B cell (primary cell): ENCODE data around the gene ATRNL1. TPM values are rescaled to one million over a fixed set of nuclear protein-coding genes. Genes with fewer than 3 reads are reported as not detected.

Experiments used
- ATAC-seq: fragments of 200-7000 bp; cut with Tn5 transposase; one replicate; pipeline ENCODE4 v1.10.0; 2021; ENCODE audit warnings: low read depth, mild to moderate bottlenecking, moderate number of reproducible peaks, moderate library complexity
- CTCF ChIA-PET: fragments of 350-600 bp; sonication (Branson Sonifier 250); formaldehyde crosslinking; loops from one replicate; lab custom pipeline; 2021; ENCODE audit warnings: antibody characterized with exemption, inconsistent platforms; lab: Charles Lee
- POLR2A ChIA-PET: fragments of 350-600 bp; sonication (Branson Sonifier 250); formaldehyde crosslinking; loops from one replicate; lab custom pipeline; 2021; ENCODE audit warnings: antibody characterized with exemption; lab: Charles Lee
- DNase-seq: peaks from one replicate; pipeline ENCODE4 v3.0.0; 2013
- H2AFZ ChIP-seq: 2 replicates; pipeline ENCODE4 v1.6.1; 2012; ENCODE audit warnings: mild to moderate bottlenecking, low read depth, low read length; ENCODE audit not compliant: insufficient read depth, poor library complexity, severe bottlenecking
- H3K27ac ChIP-seq, 2 donors: 1 replicate in 1 of 2; 2 replicates in 1 of 2; pipeline ENCODE4 v1.5.1; 2012 to 2013; ENCODE audit warnings: low read length in 2 of 2, mild to moderate bottlenecking in 2 of 2, moderate library complexity in 1 of 2
- H3K27me3 ChIP-seq, 4 experiments: fragments of 200-600 bp in 1 of 4; sonication (generic) in 1 of 4; replicated peaks in 1 of 4; 1 replicate in 2 of 4; 2 replicates in 2 of 4; pipeline versions ENCODE4 v1.6.1 to v1.7.0; 2013 to 2016; ENCODE audit warnings: low read length in 3 of 4, mild to moderate bottlenecking in 2 of 4, mixed read lengths in 1 of 4, moderate library complexity in 1 of 4; ENCODE audit not compliant: insufficient read depth in 4 of 4, control insufficient read depth in 3 of 4; ENCODE audit errors: control extremely low read depth in 1 of 4
- H3K36me3 ChIP-seq, 2 experiments: replicated peaks in 1 of 2; 1 replicate in 1 of 2; 2 replicates in 1 of 2; pipeline versions ENCODE4 v1.6.1 to v1.7.1; 2013; ENCODE audit warnings: low read length in 1 of 2; ENCODE audit not compliant: insufficient read depth in 2 of 2, control insufficient read depth in 1 of 2; ENCODE audit errors: control extremely low read depth in 1 of 2, extremely low read depth in 1 of 2
- H3K4me1 ChIP-seq, 2 donors: fragments of 200-600 bp in 1 of 2; sonication (generic) in 1 of 2; 1 replicate in 1 of 2; 2 replicates in 1 of 2; pipeline versions ENCODE4 v1.5.1 to v1.6.1; 2013 to 2017; ENCODE audit warnings: low read length in 2 of 2; ENCODE audit not compliant: control insufficient read depth in 2 of 2, insufficient read depth in 2 of 2
- H3K4me2 ChIP-seq: replicated peaks from 2 replicates; pipeline ENCODE3; 2012; ENCODE audit warnings: mild to moderate bottlenecking, low read depth, low read length; ENCODE audit not compliant: poor library complexity, severe bottlenecking
- H3K4me3 ChIP-seq, 5 experiments: fragments of 200-600 bp in 1 of 5; sonication (generic) in 1 of 5; 1 replicate in 3 of 5; 2 replicates in 2 of 5; pipeline versions ENCODE4 v1.5.1 to v1.7.0; 2011 to 2016; ENCODE audit warnings: low read length in 4 of 5, mild to moderate bottlenecking in 4 of 5, low read depth in 2 of 5, control low read depth in 1 of 5, moderate library complexity in 1 of 5; ENCODE audit not compliant: insufficient read depth in 1 of 5; ENCODE audit errors: control extremely low read depth in 1 of 5, extremely low read depth in 1 of 5
- H3K79me2 ChIP-seq: fragments of 200-600 bp; sonication (generic); one replicate; pipeline ENCODE4 v1.6.0; 2016; ENCODE audit warnings: low read length; ENCODE audit not compliant: control insufficient read depth, insufficient read depth
- H3K9ac ChIP-seq: fragments of 200-600 bp; sonication (generic); 2 replicates; pipeline ENCODE4 v1.6.1; 2017; ENCODE audit warnings: mild to moderate bottlenecking, low read length, moderate library complexity
- H3K9me3 ChIP-seq, 3 donors: one replicate each; pipeline versions ENCODE4 v1.6.1 to v1.7.1; 2013; ENCODE audit warnings: low read length in 2 of 3; ENCODE audit not compliant: control insufficient read depth in 2 of 3, insufficient read depth in 1 of 3; ENCODE audit errors: control extremely low read depth in 1 of 3
- H4K20me1 ChIP-seq: 2 replicates; pipeline ENCODE4 v1.6.0; 2012; ENCODE audit warnings: mild to moderate bottlenecking, low read length; ENCODE audit not compliant: insufficient read depth, control insufficient read depth, poor library complexity, severe bottlenecking
- H3K27ac Mint-ChIP-seq: one replicate; pipeline ENCODE4 v1.8.0; 2021; ENCODE audit warnings: mixed read lengths
- H3K27me3 Mint-ChIP-seq: one replicate; pipeline ENCODE4 v1.8.0; 2021; ENCODE audit warnings: mixed read lengths
- H3K4me1 Mint-ChIP-seq: one replicate; pipeline ENCODE4 v1.8.0; 2021; ENCODE audit warnings: mixed read lengths
- H3K4me3 Mint-ChIP-seq: one replicate; pipeline ENCODE4 v1.8.0; 2021; ENCODE audit warnings: mixed read lengths
- H3K9me3 Mint-ChIP-seq: one replicate; pipeline ENCODE4 v1.8.0; 2022; ENCODE audit warnings: mixed read lengths; ENCODE audit not compliant: insufficient read depth
- CTCF ChIP-seq: fragments of 200-600 bp; IDR thresholded peaks from one replicate; pipeline ENCODE4 v1.8.0; 2022; ENCODE audit warnings: antibody characterized with exemption, mild to moderate bottlenecking
- EZH2 ChIP-seq: IDR thresholded peaks from 2 replicates; pipeline ENCODE4 v1.6.1; 2012; ENCODE audit warnings: borderline replicate concordance, low read depth, mild to moderate bottlenecking, moderate library complexity, low read length; ENCODE audit not compliant: insufficient read depth, poor library complexity, severe bottlenecking
- WGBS: methylation state at CpG from one replicate; pipeline ENCODE4 v1.1.5; 2013; ENCODE audit warnings: missing lambda C conversion rate; ENCODE audit not compliant: insufficient coverage; 5-methylcytosine and 5-hydroxymethylcytosine counted together
- intact Hi-C: fragments of 100-400 bp; cut with micrococcal nuclease; formaldehyde crosslinking; loops from one replicate; pipeline ENCODE4 v1.10.0; 2022
- polyA plus RNA-seq: library from polyadenylated mRNA; depleted of rRNA; stranded (reverse); fragments of >200 nt; gene quantifications from 2 replicates; pipeline ENCODE4 v1.2.3, GENCODE V29; 2012
- total RNA-seq, 2 donors: library from RNA; stranded (reverse); fragments of 120-200 nt in 1 of 2; gene quantifications; 1 replicate in 1 of 2; 2 replicates in 1 of 2; pipeline versions ENCODE4 v1.2.3 to v1.2.4, GENCODE V29; 2013 to 2022

The ATRNL1 gene
- total and polyA plus RNA-seq, 2 donors (not counting 1 experiment from before 2014, with no cell fraction given) = 0.24 to 2.2 TPM

DNA sequence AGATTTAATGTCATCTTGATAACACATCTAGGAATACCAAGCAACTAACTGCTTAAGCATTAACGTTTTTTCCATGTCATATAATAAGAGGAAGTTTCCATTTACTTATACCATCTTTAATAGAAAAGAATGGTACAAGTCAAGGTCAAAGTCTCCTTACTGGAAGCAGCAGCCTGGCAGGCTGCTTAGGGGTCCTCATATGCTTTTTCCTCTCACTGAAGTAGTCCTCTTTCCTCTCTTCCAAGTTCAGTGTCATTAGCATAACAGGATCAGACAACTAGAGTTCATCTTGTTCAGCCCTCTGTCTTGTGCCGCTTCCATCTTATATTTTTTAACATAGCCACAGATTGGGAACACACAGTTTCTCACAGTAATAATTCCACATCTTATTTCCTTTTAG lies 774.1 kb downstream of the ATRNL1 start:
- H4K20me1 ChIP-seq = no peaks in the 10 kb centered on the region
- H3K4me1 Mint-ChIP-seq = no peaks in the 10 kb centered on the region
- H3K4me3 ChIP-seq = no peak overlapping the region
- no peaks in the 10 kb centered on the region for H3K9me3 Mint-ChIP-seq
- H3K4me1 ChIP-seq = no peaks in the 10 kb centered on the region
- intact Hi-C loops = no loop called here
- no peaks in the 10 kb centered on the region for H3K27me3 Mint-ChIP-seq
- ChIA-PET POLR2A (no interaction called here), CTCF (no interaction called here)
- H3K36me3 ChIP-seq = no peaks in the 10 kb centered on the region
- TF ChIP-seq EZH2 (no peak), CTCF (no peak)
- H3K27me3 ChIP-seq = no peaks in the 10 kb centered on the region
- WGBS = no CpG with 5 or more reads among the region's 2 CpGs
- H3K4me3 Mint-ChIP-seq = no peak overlapping the region
- DNase-seq (no peak), ATAC-seq (no peak)
- H2AFZ ChIP-seq = no peak overlapping the region
- no peak overlapping the region for H3K4me2 ChIP-seq
- H3K9ac ChIP-seq = no peak overlapping the region
- H3K27ac Mint-ChIP-seq = no peak overlapping the region
- H3K79me2 ChIP-seq = no peaks in the 10 kb centered on the region
- H3K9me3 ChIP-seq = no peaks in the 10 kb centered on the region
- no peak overlapping the region for H3K27ac ChIP-seq

DNA sequence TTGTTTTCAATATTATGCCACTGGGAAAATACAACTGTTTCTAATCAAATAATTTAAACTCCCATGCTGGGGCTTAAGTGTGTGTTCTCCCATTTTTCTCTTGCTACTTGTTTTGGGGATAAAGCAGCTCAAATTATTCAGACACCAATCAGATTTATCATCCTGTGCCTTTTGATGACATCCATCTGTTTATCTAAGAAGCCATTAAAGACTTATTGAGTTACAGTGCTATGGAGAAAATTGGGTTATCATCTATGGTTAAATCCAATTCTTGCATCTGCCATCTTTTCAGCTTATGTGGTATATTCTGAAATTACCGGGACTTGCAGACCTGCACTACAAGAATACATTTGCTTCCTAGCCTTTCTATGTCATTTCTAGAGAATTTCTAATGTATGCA lies 778.7 kb downstream of the ATRNL1 start:
- ATAC-seq = no peak
- WGBS = no CpG with 5 or more reads among the region's 1 CpG
- POLR2A ChIA-PET = no interaction called here

More for the DNA sequence above, 778.7 kb downstream of the ATRNL1 start:
- H3K27me3 ChIP-seq = no peaks in the 10 kb centered on the region
- no peak overlapping the region for H3K9ac ChIP-seq
- H4K20me1 ChIP-seq = no peaks in the 10 kb centered on the region
- no peak overlapping the region for H2AFZ ChIP-seq
- DNase-seq = no peak
- no peaks in the 10 kb centered on the region for H3K79me2 ChIP-seq
- H3K4me1 ChIP-seq = no peaks in the 10 kb centered on the region
- no peaks in the 10 kb centered on the region for H3K36me3 ChIP-seq
- no peaks in the 10 kb centered on the region for H3K27me3 Mint-ChIP-seq
- H3K27ac ChIP-seq = no peak overlapping the region
- H3K9me3 ChIP-seq = no peaks in the 10 kb centered on the region
- no peak overlapping the region for H3K4me2 ChIP-seq
- no peaks in the 10 kb centered on the region for H3K9me3 Mint-ChIP-seq
- no peak overlapping the region for H3K27ac Mint-ChIP-seq
- H3K4me3 ChIP-seq = no peak overlapping the region
- H3K4me3 Mint-ChIP-seq = no peak overlapping the region
- H3K4me1 Mint-ChIP-seq = no peaks in the 10 kb centered on the region
- CTCF ChIA-PET = no interaction called here
- TF ChIP-seq EZH2 = no peak
- no peak for TF ChIP-seq CTCF
- intact Hi-C loops = no loop called here
